Liver (tissue), 9 donors: ENCODE data around the gene ABLIM3. TPM values are rescaled to one million over a fixed set of nuclear protein-coding genes. Genes with fewer than 3 reads are reported as not detected.

Experiments
- DNase-seq: peaks from one replicate; pipeline ENCODE4 v3.0.0-alpha.2; 2017; ENCODE audit warnings: low spot score
- H3K27ac ChIP-seq, 2 donors: one replicate each; pipeline ENCODE4 v1.7.0; 2013; ENCODE audit warnings: inconsistent platforms in 2 of 2, low read length in 2 of 2, control low read depth in 1 of 2, low read depth in 1 of 2, mild to moderate bottlenecking in 1 of 2
- H3K27me3 ChIP-seq, 4 donors: one replicate each; pipeline versions ENCODE4 v1.6.1 to v1.7.0; 2013; ENCODE audit warnings: low read length in 3 of 4, inconsistent platforms in 1 of 4, mild to moderate bottlenecking in 1 of 4, moderate library complexity in 1 of 4; ENCODE audit not compliant: control insufficient read depth in 4 of 4, insufficient read depth in 4 of 4
- H3K36me3 ChIP-seq, 4 donors: one replicate each; pipeline versions ENCODE4 v1.6.1 to v1.7.0; 2013; ENCODE audit warnings: low read length in 3 of 4, mild to moderate bottlenecking in 3 of 4, low read depth in 1 of 4, moderate library complexity in 1 of 4; ENCODE audit not compliant: control insufficient read depth in 4 of 4, insufficient read depth in 3 of 4
- H3K4me1 ChIP-seq, 4 donors: one replicate each; pipeline versions ENCODE4 v1.6.1 to v1.7.0; 2013; ENCODE audit warnings: low read length in 3 of 4, mild to moderate bottlenecking in 3 of 4, moderate library complexity in 1 of 4; ENCODE audit not compliant: control insufficient read depth in 4 of 4, insufficient read depth in 4 of 4
- H3K4me3 ChIP-seq, 3 donors: one replicate each; pipeline versions ENCODE4 v1.6.1 to v1.7.0; 2013; ENCODE audit warnings: low read length in 3 of 3, control low read depth in 1 of 3, low read depth in 1 of 3, mild to moderate bottlenecking in 1 of 3
- H3K9ac ChIP-seq, 2 donors: one replicate each; pipeline ENCODE4 v1.7.0; 2013; ENCODE audit warnings: low read length in 2 of 2, mild to moderate bottlenecking in 2 of 2, moderate library complexity in 2 of 2, control low read depth in 1 of 2, low read depth in 1 of 2
- H3K9me3 ChIP-seq, 4 donors: one replicate each; pipeline versions ENCODE4 v1.6.1 to v1.7.0; 2013; ENCODE audit warnings: low read length in 3 of 4; ENCODE audit not compliant: control insufficient read depth in 4 of 4
- ATF3 ChIP-seq: IDR thresholded peaks from 2 replicates; pipeline ENCODE4 v1.6.1; 2016; ENCODE audit warnings: antibody characterized with exemption
- CTCF ChIP-seq: fragments of 150-350 bp; IDR thresholded peaks from 2 replicates; pipeline ENCODE4 v1.5.1; 2017; ENCODE audit warnings: improper control_type of control experiment, low read depth, low read length; ENCODE audit not compliant: missing input control
- EGR1 ChIP-seq, 2 donors: IDR thresholded peaks; 2 replicates each; pipeline ENCODE4 v1.6.1; 2016 to 2018; ENCODE audit warnings: antibody characterized with exemption in 2 of 2, low read depth in 2 of 2
- FOXA1 ChIP-seq: IDR thresholded peaks from 2 replicates; pipeline ENCODE4 v1.6.1; 2016; ENCODE audit warnings: antibody characterized with exemption
- FOXA2 ChIP-seq: IDR thresholded peaks from 2 replicates; pipeline ENCODE4 v1.6.1; 2016; ENCODE audit warnings: antibody characterized with exemption
- GABPA ChIP-seq, 2 donors: IDR thresholded peaks in 1 of 2; conservative IDR thresholded peaks in 1 of 2; 2 replicates each; pipeline ENCODE4 v1.6.1; 2016; ENCODE audit warnings: antibody characterized with exemption in 2 of 2, mild to moderate bottlenecking in 1 of 2, moderate library complexity in 1 of 2
- HNF4A ChIP-seq, 2 donors: conservative IDR thresholded peaks; 2 replicates each; pipeline ENCODE4 v1.6.1; 2016; ENCODE audit warnings: antibody characterized with exemption in 2 of 2, mild to moderate bottlenecking in 2 of 2
- HNF4G ChIP-seq: IDR thresholded peaks from 2 replicates; pipeline ENCODE4 v1.6.1; 2016; ENCODE audit warnings: antibody characterized with exemption
- JUND ChIP-seq, 2 donors: IDR thresholded peaks; 2 replicates each; pipeline ENCODE4 v1.6.1; 2016; ENCODE audit warnings: antibody characterized with exemption in 2 of 2
- NR2F2 ChIP-seq: IDR thresholded peaks from 2 replicates; pipeline ENCODE4 v1.6.1; 2016; ENCODE audit warnings: antibody characterized with exemption
- RAD21 ChIP-seq, 2 donors: IDR thresholded peaks; 2 replicates each; pipeline ENCODE4 v1.6.1; 2016; ENCODE audit warnings: antibody characterized with exemption in 2 of 2, mild to moderate bottlenecking in 2 of 2
- REST ChIP-seq: IDR thresholded peaks from 2 replicates; pipeline ENCODE4 v1.6.1; 2016; ENCODE audit warnings: antibody characterized with exemption, mild to moderate bottlenecking
- RXRA ChIP-seq, 2 donors: IDR thresholded peaks; 2 replicates each; pipeline ENCODE4 v1.6.1; 2017 to 2018; ENCODE audit warnings: antibody characterized with exemption in 2 of 2, mild to moderate bottlenecking in 1 of 2
- SP1 ChIP-seq: IDR thresholded peaks from 2 replicates; pipeline ENCODE4 v1.6.1; 2018; ENCODE audit warnings: antibody characterized with exemption, mild to moderate bottlenecking
- TAF1 ChIP-seq: conservative IDR thresholded peaks from 2 replicates; pipeline ENCODE4 v1.6.1; 2016; ENCODE audit warnings: antibody characterized with exemption, mild to moderate bottlenecking
- YY1 ChIP-seq: IDR thresholded peaks from 2 replicates; pipeline ENCODE4 v1.6.1; 2016; ENCODE audit warnings: antibody characterized with exemption, mild to moderate bottlenecking
- ZBTB33 ChIP-seq: IDR thresholded peaks from 2 replicates; pipeline ENCODE4 v1.6.1; 2016; ENCODE audit warnings: antibody characterized with exemption
- WGBS: extraction: QIAGEN DNeasy Blood & Tissue Kit; methylation state at CpG from one replicate; pipeline ENCODE4 v1.1.7; 2013; 5-methylcytosine and 5-hydroxymethylcytosine counted together
- polyA plus RNA-seq, 2 donors: library from polyadenylated mRNA; stranded (reverse) in 1 of 2; unstranded in 1 of 2; fragments of 200-250 nt in 1 of 2; fragments of >200 nt in 1 of 2; fragmentation: Nextera tagmentation in 1 of 2; extraction: Ambion mirVana in 1 of 2; gene quantifications; one replicate each; pipeline versions ENCODE4 v1.2.1 to v1.2.3, GENCODE V29; 2013 to 2015
- total RNA-seq, 2 donors: library from RNA; depleted of rRNA; stranded (reverse); fragments of >200 nt; gene quantifications; one replicate each; pipeline ENCODE4 v1.2.3, GENCODE V29; 2014
- donor health status: healthy.
- donor health status: healthy.
- donor health status: healthy.
- donor health status: healthy.
- donor health status: healthy.

The ABLIM3 gene
- total and polyA plus RNA-seq, 4 donors: 6.8 to 131 (median 43.1) TPM

GRCh38 chr5:149217803-149218155 is 76.5 kb downstream of the ABLIM3 start:
- Histone ChIP-seq H3K4me3 (no peak overlapping the region), H3K9ac (no peak overlapping the region), H3K9me3 (no peaks in the 10 kb centered on the region), H3K27me3 (no peaks in the 10 kb centered on the region), H3K27ac (no peak overlapping the region), H3K4me1 (peaks cover 0 to 27% (median 20%) of the 10 kb centered on the region in 4 donors), H3K36me3 (peaks cover 8 to 59% (median 44%) of the 10 kb centered on the region in 4 donors)
- no peak for DNase-seq
- 90% methylated on average over 3 of the region's 3 CpGs for WGBS
- TF ChIP-seq HNF4G: no peak
- TF ChIP-seq RXRA (IDR thresholded peaks at IDR 0.05): no peak
- TF ChIP-seq NR2F2: no peak
- no peak for TF ChIP-seq REST

DNA sequence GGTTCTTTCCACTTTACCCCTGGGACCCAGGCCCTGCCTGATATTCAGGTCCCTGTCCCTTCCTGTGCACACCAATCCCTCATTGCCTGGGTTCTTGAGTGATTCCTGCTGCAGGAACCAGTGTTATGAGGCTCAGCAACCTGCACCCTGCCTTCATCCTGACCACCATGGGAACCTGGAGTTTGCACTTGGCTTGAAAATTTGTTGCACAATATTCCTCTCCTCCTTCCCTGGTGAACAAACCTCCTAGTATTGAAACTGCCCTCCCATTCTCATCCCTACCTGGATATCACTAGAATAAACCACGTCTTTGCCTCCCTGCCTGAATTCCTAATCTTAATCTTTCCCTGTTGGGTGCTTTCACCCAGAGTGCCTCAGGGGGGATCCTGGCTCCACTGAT is 78.3 kb downstream of the ABLIM3 start:
- no peaks in the 10 kb centered on the region for H3K9me3 ChIP-seq

GRCh38 chr5:149220750-149221149 is 79.5 kb downstream of the ABLIM3 start:
- DNase-seq: no peak
- Histone ChIP-seq H3K9me3 (no peaks in the 10 kb centered on the region), H3K9ac (no peak overlapping the region), H3K4me3 (no peak overlapping the region), H3K27me3 (no peaks in the 10 kb centered on the region), H3K27ac (peak overlapping the region; percentile 72 to 75), H3K36me3 (peaks cover 8 to 49% (median 44%) of the 10 kb centered on the region in 4 donors), H3K4me1 (peaks cover 0 to 27% (median 20%) of the 10 kb centered on the region in 4 donors)
- WGBS: 36% methylated on average over 2 of the region's 2 CpGs
- TF ChIP-seq ZBTB33 (no peak), HNF4A (conservative IDR thresholded peaks at IDR 0.05) (no peak), TAF1 (no peak), RXRA (IDR thresholded peaks at IDR 0.05) (peak in 1 of 2 donors; percentile 48), FOXA1 (no peak), EGR1 (IDR thresholded peaks at IDR 0.05; ENCODE audit: low read depth in 2 of 2) (no peak), CTCF (no peak), ATF3 (no peak), SP1 (peak; percentile 41), YY1 (no peak), HNF4G (no peak), JUND (IDR thresholded peaks at IDR 0.05) (no peak), RAD21 (IDR thresholded peaks at IDR 0.05) (no peak), GABPA (IDR thresholded peaks at IDR 0.05 in 1 of 2, conservative IDR thresholded peaks at IDR 0.05 in 1 of 2) (no peak), FOXA2 (no peak), NR2F2 (no peak), REST (no peak)

More for the DNA sequence above, 78.3 kb downstream of the ABLIM3 start:
- Histone ChIP-seq H3K27me3 (no peaks in the 10 kb centered on the region), H3K27ac (no peak overlapping the region), H3K36me3 (peaks cover 8 to 50% (median 39%) of the 10 kb centered on the region in 4 donors), H3K4me3 (no peak overlapping the region), H3K4me1 (peaks cover 0 to 27% (median 20%) of the 10 kb centered on the region in 4 donors), H3K9ac (no peak overlapping the region)
- DNase-seq: no peak
- TF ChIP-seq HNF4A (conservative IDR thresholded peaks at IDR 0.05) (peak; percentile 30 to 41), RXRA (IDR thresholded peaks at IDR 0.05) (no peak)
- WGBS: 61% methylated on average over 1 of the region's 1 CpG
